Kidney (tissue), 14 donors: ENCODE data around the gene CDH2. TPM values are rescaled to one million over a fixed set of nuclear protein-coding genes. Genes with fewer than 3 reads are reported as not detected.

Experiments
- DNase-seq, 5 donors: peaks; one replicate each; pipeline ENCODE4 v3.0.0-alpha.2; 2013 to 2020
- FAIRE-seq: peaks from 2 replicates; lab custom pipeline; 2012; peaks lifted over from hg19 to GRCh38; lab: Jason Lieb, UNC
- H3K27ac ChIP-seq, 2 donors: one replicate each; pipeline ENCODE4 v1.7.0; 2013; ENCODE audit warnings: low read depth in 2 of 2, low read length in 2 of 2, inconsistent platforms in 1 of 2
- H3K27me3 ChIP-seq: one replicate; pipeline ENCODE4 v1.7.1; 2013; ENCODE audit warnings: low read length, inconsistent platforms; ENCODE audit not compliant: control insufficient read depth, insufficient read depth
- H3K36me3 ChIP-seq, 3 donors: one replicate each; pipeline versions ENCODE4 v1.7.0 to v1.7.1; 2013; ENCODE audit warnings: low read length in 3 of 3, control low read depth in 1 of 3, inconsistent platforms in 1 of 3; ENCODE audit not compliant: insufficient read depth in 3 of 3, control insufficient read depth in 2 of 3
- H3K4me1 ChIP-seq, 3 donors: one replicate each; pipeline versions ENCODE4 v1.7.0 to v1.7.1; 2013; ENCODE audit warnings: low read length in 3 of 3, inconsistent platforms in 1 of 3, low read depth in 1 of 3; ENCODE audit not compliant: control insufficient read depth in 2 of 3, insufficient read depth in 2 of 3
- H3K4me3 ChIP-seq, 3 donors: one replicate each; pipeline versions ENCODE4 v1.7.0 to v1.8.1; 2013; ENCODE audit warnings: low read length in 3 of 3, control low read depth in 1 of 3, inconsistent platforms in 1 of 3
- H3K9ac ChIP-seq, 3 donors: one replicate each; pipeline versions ENCODE4 v1.7.0 to v1.7.1; 2013; ENCODE audit warnings: low read length in 3 of 3, control low read depth in 1 of 3, inconsistent platforms in 1 of 3
- H3K9me3 ChIP-seq, 3 donors: one replicate each; pipeline versions ENCODE4 v1.7.0 to v1.7.1; 2013; ENCODE audit warnings: low read length in 3 of 3, control low read depth in 1 of 3, inconsistent platforms in 1 of 3; ENCODE audit not compliant: control insufficient read depth in 2 of 3, insufficient read depth in 1 of 3
- intact Hi-C: fragments of 100-400 bp; cut with DNase I; formaldehyde crosslinking; loops from one replicate; pipeline ENCODE4 v1.11.1; 2022
- polyA plus RNA-seq: library from polyadenylated mRNA; stranded (reverse); fragments of 350-450 nt; fragmentation: Illumina TruSeq; extraction: RNeasy Lipid Tissue Mini Kit (QIAGEN cat#74804); gene quantifications from one replicate; pipeline ENCODE4 v1.2.3, GENCODE V29; 2014; ENCODE audit warnings: low read depth, low replicate concordance; ENCODE audit not compliant: insufficient read depth
- total RNA-seq: library from RNA; stranded (reverse); fragmentation: NEBNext Ultra II Directional; extraction: Animal tissue kit (Norgen Biotek cat#: 25700); gene quantifications from one replicate; pipeline ENCODE4 v1.2.1, GENCODE V29; 2021
- TF ChIP-seq, protein P1 (sequence below): IDR thresholded peaks from 3 replicates; pipeline ENCODE4 v1.5.1; 2012; ENCODE audit warnings: mild to moderate bottlenecking, moderate library complexity, borderline replicate concordance; ENCODE audit not compliant: insufficient read depth; ENCODE audit errors: extremely low read depth
- donor health status: control.
- donor health status: control.
- donor health status: control.
- donor health status: control.
- donor health status: control.
- donor health status: DM: yes; HTN: yes; CAD: no.
- donor health status: Normal renal cell carcinoma (clear cell type).

The CDH2 gene
- total and polyA plus RNA-seq, 2 donors from 2014 or later, result 6.3 to 29.6 TPM

DNA sequence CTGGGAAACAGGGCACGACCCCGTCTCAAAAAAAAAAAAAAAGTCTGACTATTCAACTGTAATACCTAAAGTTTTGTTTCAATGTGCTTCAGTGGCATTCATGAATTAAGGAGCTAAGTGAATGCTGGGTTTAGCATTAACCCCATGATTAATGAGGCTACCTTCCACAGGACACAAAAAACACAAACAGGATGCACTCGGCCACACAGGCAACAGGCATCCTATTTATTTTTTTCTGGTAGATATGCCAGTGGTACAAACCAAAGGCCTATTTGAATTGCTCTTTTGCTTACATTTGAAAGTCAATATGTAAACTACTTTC is 48.3 kb downstream of the CDH2 start:
- TF ChIP-seq, protein P1, sequence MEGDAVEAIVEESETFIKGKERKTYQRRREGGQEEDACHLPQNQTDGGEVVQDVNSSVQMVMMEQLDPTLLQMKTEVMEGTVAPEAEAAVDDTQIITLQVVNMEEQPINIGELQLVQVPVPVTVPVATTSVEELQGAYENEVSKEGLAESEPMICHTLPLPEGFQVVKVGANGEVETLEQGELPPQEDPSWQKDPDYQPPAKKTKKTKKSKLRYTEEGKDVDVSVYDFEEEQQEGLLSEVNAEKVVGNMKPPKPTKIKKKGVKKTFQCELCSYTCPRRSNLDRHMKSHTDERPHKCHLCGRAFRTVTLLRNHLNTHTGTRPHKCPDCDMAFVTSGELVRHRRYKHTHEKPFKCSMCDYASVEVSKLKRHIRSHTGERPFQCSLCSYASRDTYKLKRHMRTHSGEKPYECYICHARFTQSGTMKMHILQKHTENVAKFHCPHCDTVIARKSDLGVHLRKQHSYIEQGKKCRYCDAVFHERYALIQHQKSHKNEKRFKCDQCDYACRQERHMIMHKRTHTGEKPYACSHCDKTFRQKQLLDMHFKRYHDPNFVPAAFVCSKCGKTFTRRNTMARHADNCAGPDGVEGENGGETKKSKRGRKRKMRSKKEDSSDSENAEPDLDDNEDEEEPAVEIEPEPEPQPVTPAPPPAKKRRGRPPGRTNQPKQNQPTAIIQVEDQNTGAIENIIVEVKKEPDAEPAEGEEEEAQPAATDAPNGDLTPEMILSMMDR, result no peak
- Histone ChIP-seq H3K27me3 (no peaks in the 10 kb centered on the region), H3K4me1 (peaks cover 0 to 4% (median 0%) of the 10 kb centered on the region in 3 donors), H3K4me3 (no peak overlapping the region), H3K27ac (no peak overlapping the region), H3K9me3 (no peaks in the 10 kb centered on the region), H3K36me3 (no peaks in the 10 kb centered on the region), H3K9ac (no peak overlapping the region)
- intact Hi-C loops, result no loop called here
- no peak for FAIRE-seq
- DNase-seq, result peak in 2 of 5 donors; percentile 44 to 60

- no peaks in the 10 kb centered on the region for H3K36me3 ChIP-seq
- FAIRE-seq, result no peak
- intact Hi-C loops, result no loop called here
- H3K9ac ChIP-seq, result no peak overlapping the region
- no peak overlapping the region for H3K4me3 ChIP-seq
- DNase-seq, result no peak
- no peak overlapping the region for H3K27ac ChIP-seq
- no peaks in the 10 kb centered on the region for H3K9me3 ChIP-seq
- no peaks in the 10 kb centered on the region for H3K27me3 ChIP-seq
- peaks cover 0 to 4% (median 0%) of the 10 kb centered on the region in 3 donors for H3K4me1 ChIP-seq
- TF ChIP-seq, protein P1, result no peak
Observed at GRCh38 chr18:28127763-28128658, 48.9 kb downstream of the CDH2 start.

GRCh38 chr18:28127228-28127627 is 49.7 kb downstream of the CDH2 start:
- Histone ChIP-seq H3K9ac (no peak overlapping the region), H3K9me3 (no peaks in the 10 kb centered on the region), H3K27me3 (no peaks in the 10 kb centered on the region), H3K4me1 (peaks cover 0 to 4% (median 0%) of the 10 kb centered on the region in 3 donors), H3K4me3 (no peak overlapping the region), H3K36me3 (no peaks in the 10 kb centered on the region), H3K27ac (no peak overlapping the region)
- no peak for DNase-seq
- FAIRE-seq, result no peak
- TF ChIP-seq, protein P1, result no peak
- intact Hi-C loops, result no loop called here
